IMR-90 (cell line): Measurements from ENCODE around the gene PLD2. TPM values are rescaled to one million over a fixed set of nuclear protein-coding genes. Genes with fewer than 3 reads are reported as not detected.

Experiments
- ATAC-seq: fragments of 200-7000 bp; cut with Tn5 transposase; 2 replicates; pipeline ENCODE4 v1.9.1; 2020; ENCODE audit warnings: low read depth, mild to moderate bottlenecking, moderate library complexity
- Bru-seq: library from RNA; stranded (reverse); fragments of 400-500 nt; gene quantifications from one replicate; lab custom pipeline; 2021; lab: Mats Ljungman, UMichigan
- BruChase-seq, 2 experiments: library from RNA; stranded (reverse); fragments of 400-500 nt; gene quantifications; one replicate each; lab custom pipeline; 2021; lab: Mats Ljungman, UMichigan
- BruUV-seq: library from RNA; stranded (reverse); fragments of 400-500 nt; replicated peaks from 2 replicates; lab custom pipeline; 2021; lab: Mats Ljungman, UMichigan
- CTCF ChIA-PET: fragments of 300-600 bp; formaldehyde crosslinking; extraction: SDS; loops from one replicate; lab custom pipeline; 2021; ENCODE audit warnings: antibody characterized with exemption; lab: Yijun Ruan, JAX
- POLR2A ChIA-PET: fragments of 300-600 bp; sonication (Branson Sonifier 250); formaldehyde crosslinking; loops from one replicate; lab custom pipeline; 2022; ENCODE audit warnings: antibody characterized with exemption; ENCODE audit not compliant: unreplicated experiment; lab: Charles Lee
- DNase-seq: peaks from one replicate; pipeline ENCODE4 v3.0.0; 2013
- H2AFZ ChIP-seq: replicated peaks from 2 replicates; pipeline ENCODE3; 2013; ENCODE audit warnings: low read length, mild to moderate bottlenecking; ENCODE audit not compliant: poor library complexity
- H2AK5ac ChIP-seq: 2 replicates; pipeline ENCODE4 v1.6.1; 2013; ENCODE audit warnings: low read depth, low read length, inconsistent platforms
- H2AK9ac ChIP-seq: replicated peaks from 2 replicates; pipeline ENCODE3; 2013; ENCODE audit warnings: mild to moderate bottlenecking, low read depth, low read length, moderate library complexity; ENCODE audit not compliant: poor library complexity
- H2BK120ac ChIP-seq: 2 replicates; pipeline ENCODE4 v1.6.1; 2013; ENCODE audit warnings: low read depth, low read length, inconsistent platforms
- H2BK15ac ChIP-seq: 3 replicates; pipeline ENCODE4 v1.6.1; 2013; ENCODE audit warnings: low read depth, low read length, inconsistent platforms
- H2BK20ac ChIP-seq: 2 replicates; pipeline ENCODE4 v1.6.1; 2013; ENCODE audit warnings: low read depth, mild to moderate bottlenecking, inconsistent platforms, low read length, moderate library complexity
- H2BK5ac ChIP-seq: 2 replicates; pipeline ENCODE4 v1.6.1; 2013; ENCODE audit warnings: mild to moderate bottlenecking, low read depth, low read length, inconsistent platforms; ENCODE audit not compliant: poor library complexity, severe bottlenecking
- H3K14ac ChIP-seq: replicated peaks from 2 replicates; pipeline ENCODE4 v1.6.1; 2013; ENCODE audit warnings: low read depth, low read length, inconsistent platforms
- H3K18ac ChIP-seq: 2 replicates; pipeline ENCODE4 v1.6.1; 2013; ENCODE audit warnings: low read depth, low read length, control low read depth
- H3K23ac ChIP-seq: 2 replicates; pipeline ENCODE4 v1.6.1; 2013; ENCODE audit warnings: low read depth, low read length, inconsistent platforms
- H3K27ac ChIP-seq: 2 replicates; pipeline ENCODE4 v1.5.1; 2013; ENCODE audit warnings: mild to moderate bottlenecking, control low read depth, low read length; ENCODE audit not compliant: insufficient read depth
- H3K27me3 ChIP-seq: 2 replicates; pipeline ENCODE4 v1.6.1; 2013; ENCODE audit warnings: low read length; ENCODE audit not compliant: control insufficient read depth, insufficient read depth
- H3K36me3 ChIP-seq: 2 replicates; pipeline ENCODE4 v1.6.1; 2013; ENCODE audit warnings: low read length, mixed read lengths; ENCODE audit not compliant: control insufficient read depth, insufficient read depth
- H3K4ac ChIP-seq: 2 replicates; pipeline ENCODE4 v1.6.1; 2013; ENCODE audit warnings: low read depth, low read length, inconsistent platforms
- H3K4me1 ChIP-seq: 2 replicates; pipeline ENCODE4 v1.6.1; 2013; ENCODE audit warnings: low read length, mixed read lengths; ENCODE audit not compliant: control insufficient read depth, insufficient read depth
- H3K4me2 ChIP-seq: 2 replicates; pipeline ENCODE4 v1.6.1; 2013; ENCODE audit warnings: low read depth, mild to moderate bottlenecking, control low read depth, low read length, moderate library complexity
- H3K4me3 ChIP-seq: 2 replicates; pipeline ENCODE4 v1.5.1; 2013; ENCODE audit warnings: low read depth, mild to moderate bottlenecking, control low read depth, low read length, moderate library complexity; ENCODE audit not compliant: insufficient read depth
- H3K56ac ChIP-seq: 2 replicates; pipeline ENCODE4 v1.6.1; 2013; ENCODE audit warnings: low read length, inconsistent platforms; ENCODE audit not compliant: insufficient read depth; ENCODE audit errors: extremely low read depth
- H3K79me1 ChIP-seq, 2 experiments: 2 replicates each; pipeline ENCODE4 v1.6.1; 2013; ENCODE audit warnings: low read length in 2 of 2, inconsistent platforms in 1 of 2, low read depth in 1 of 2
- H3K9ac ChIP-seq: 2 replicates; pipeline ENCODE4 v1.6.1; 2013; ENCODE audit warnings: low read depth, low read length, control low read depth
- H3K9me1 ChIP-seq: 2 replicates; pipeline ENCODE4 v1.6.1; 2013; ENCODE audit warnings: low read length, inconsistent platforms; ENCODE audit not compliant: insufficient read depth
- H3K9me3 ChIP-seq: 2 replicates; pipeline ENCODE4 v1.6.1; 2013; ENCODE audit warnings: low read length; ENCODE audit not compliant: control insufficient read depth, insufficient read depth
- H4K20me1 ChIP-seq: 2 replicates; pipeline ENCODE4 v1.6.1; 2013; ENCODE audit warnings: low read length, inconsistent platforms; ENCODE audit not compliant: insufficient read depth
- H4K5ac ChIP-seq: 2 replicates; pipeline ENCODE4 v1.6.1; 2013; ENCODE audit warnings: mild to moderate bottlenecking, low read depth, low read length, control low read depth
- H4K8ac ChIP-seq, 2 experiments: 2 replicates each; pipeline ENCODE4 v1.6.1; 2013; ENCODE audit warnings: low read depth in 2 of 2, low read length in 2 of 2, control low read depth in 1 of 2, inconsistent platforms in 1 of 2
- H4K91ac ChIP-seq: 2 replicates; pipeline ENCODE4 v1.6.1; 2013; ENCODE audit warnings: low read depth, low read length, inconsistent platforms; ENCODE audit not compliant: insufficient read depth
- BHLHE40 ChIP-seq: fragments of 150-350 bp; IDR thresholded peaks from 2 replicates; pipeline ENCODE4 v1.6.1; 2016; ENCODE audit warnings: mild to moderate bottlenecking, low read depth, low read length
- CHD1 ChIP-seq: IDR thresholded peaks from 2 replicates; pipeline ENCODE4 v1.6.1; 2012; ENCODE audit warnings: low read depth, low read length, improper control_type of control experiment
- MAZ ChIP-seq: IDR thresholded peaks from 2 replicates; pipeline ENCODE4 v1.6.1; 2012; ENCODE audit warnings: low read depth, mild to moderate bottlenecking, low read length, improper control_type of control experiment, moderate library complexity, borderline replicate concordance
- POLR2A ChIP-seq: IDR thresholded peaks from 2 replicates; pipeline ENCODE4 v1.6.1; 2012; ENCODE audit warnings: mild to moderate bottlenecking, low read depth, low read length
- RFX5 ChIP-seq: IDR thresholded peaks from 2 replicates; pipeline ENCODE4 v1.8.0; 2012; ENCODE audit warnings: low read depth, mild to moderate bottlenecking, low read length, moderate library complexity
- WGBS, 2 experiments: methylation state at CpG; one replicate each; pipeline versions ENCODE4 v1.1.5 to v1.1.7; 2013; ENCODE audit warnings: missing lambda C conversion rate in 2 of 2; ENCODE audit not compliant: insufficient read length in 1 of 2; ENCODE audit errors: extremely low coverage in 2 of 2; 5-methylcytosine and 5-hydroxymethylcytosine counted together
- dilution Hi-C: fragments of 300-500 bp; cut with HindIII; formaldehyde crosslinking; loops from one replicate; pipeline ENCODE4 v1.14.3; 2018; ENCODE audit warnings: low sequenced_read_pairs; ENCODE audit not compliant: unreplicated experiment
- in situ Hi-C: fragments of 300-500 bp; cut with MboI; formaldehyde crosslinking; loops from 3 replicates; pipeline ENCODE4 v1.14.3; 2019; ENCODE audit warnings: low sequenced_read_pairs, inconsistent platforms, mixed read lengths
- intact Hi-C: fragments of 100-400 bp; cut with micrococcal nuclease; formaldehyde crosslinking; loops from 2 replicates; pipeline ENCODE4 v1.10.0; 2022
- long read RNA-seq: library from polyadenylated mRNA; unstranded; transcript quantifications from one replicate; pipeline ENCODE4 v2.0.0, GENCODE V29; 2021; ENCODE audit not compliant: unreplicated experiment
- polyA plus RNA-seq, 3 experiments: library from polyadenylated mRNA; depleted of rRNA; stranded (reverse); fragments of >200 nt; gene quantifications; 2 replicates each; pipeline ENCODE4 v1.2.3, GENCODE V29; 2012; ENCODE audit warnings: low replicate concordance in 1 of 3
- total RNA-seq: library from RNA; depleted of rRNA; stranded (reverse); fragments of >200 nt; gene quantifications from 2 replicates; pipeline ENCODE4 v1.2.3, GENCODE V29; 2012; rRNA removed
- TF ChIP-seq, protein P1 (sequence below): fragments of 150-350 bp; IDR thresholded peaks from 2 replicates; pipeline ENCODE4 v1.6.1; 2017; ENCODE audit warnings: mild to moderate bottlenecking, antibody characterized with exemption, low read length, low read depth

The PLD2 gene, protein sequence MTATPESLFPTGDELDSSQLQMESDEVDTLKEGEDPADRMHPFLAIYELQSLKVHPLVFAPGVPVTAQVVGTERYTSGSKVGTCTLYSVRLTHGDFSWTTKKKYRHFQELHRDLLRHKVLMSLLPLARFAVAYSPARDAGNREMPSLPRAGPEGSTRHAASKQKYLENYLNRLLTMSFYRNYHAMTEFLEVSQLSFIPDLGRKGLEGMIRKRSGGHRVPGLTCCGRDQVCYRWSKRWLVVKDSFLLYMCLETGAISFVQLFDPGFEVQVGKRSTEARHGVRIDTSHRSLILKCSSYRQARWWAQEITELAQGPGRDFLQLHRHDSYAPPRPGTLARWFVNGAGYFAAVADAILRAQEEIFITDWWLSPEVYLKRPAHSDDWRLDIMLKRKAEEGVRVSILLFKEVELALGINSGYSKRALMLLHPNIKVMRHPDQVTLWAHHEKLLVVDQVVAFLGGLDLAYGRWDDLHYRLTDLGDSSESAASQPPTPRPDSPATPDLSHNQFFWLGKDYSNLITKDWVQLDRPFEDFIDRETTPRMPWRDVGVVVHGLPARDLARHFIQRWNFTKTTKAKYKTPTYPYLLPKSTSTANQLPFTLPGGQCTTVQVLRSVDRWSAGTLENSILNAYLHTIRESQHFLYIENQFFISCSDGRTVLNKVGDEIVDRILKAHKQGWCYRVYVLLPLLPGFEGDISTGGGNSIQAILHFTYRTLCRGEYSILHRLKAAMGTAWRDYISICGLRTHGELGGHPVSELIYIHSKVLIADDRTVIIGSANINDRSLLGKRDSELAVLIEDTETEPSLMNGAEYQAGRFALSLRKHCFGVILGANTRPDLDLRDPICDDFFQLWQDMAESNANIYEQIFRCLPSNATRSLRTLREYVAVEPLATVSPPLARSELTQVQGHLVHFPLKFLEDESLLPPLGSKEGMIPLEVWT
- total RNA-seq (9.4 and 12.5 TPM in 2 replicates), polyA plus RNA-seq (2012; rRNA removed) (28.0 and 28.8 TPM in 2 replicates), Bru-seq, nascent RNA (percentile 57 among the genes with signal in this experiment), BruChase-seq, experiment 1, labeled RNA remaining after a 6-hour chase (percentile 68 among the genes with signal in this experiment), BruChase-seq, experiment 2, labeled RNA remaining after a 2-hour chase (percentile 63 among the genes with signal in this experiment)
- polyA plus RNA-seq (2012; cell fraction: cytosol; rRNA removed), result 12.4 and 16.5 TPM in 2 replicates
- 159 and 191 TPM in 2 replicates for polyA plus RNA-seq (2012; cell fraction: nucleus; rRNA removed; ENCODE audit: low replicate concordance)
- long read RNA-seq, transcript PLD2-201 (25 exons, 3,503 nt), result major isoform, 15 of 33 reads
- long read RNA-seq, partial matches to known transcripts, result 7 of 33 reads
- long read RNA-seq, other reads (novel, unspliced or antisense), result 9 of 33 reads

DNA sequence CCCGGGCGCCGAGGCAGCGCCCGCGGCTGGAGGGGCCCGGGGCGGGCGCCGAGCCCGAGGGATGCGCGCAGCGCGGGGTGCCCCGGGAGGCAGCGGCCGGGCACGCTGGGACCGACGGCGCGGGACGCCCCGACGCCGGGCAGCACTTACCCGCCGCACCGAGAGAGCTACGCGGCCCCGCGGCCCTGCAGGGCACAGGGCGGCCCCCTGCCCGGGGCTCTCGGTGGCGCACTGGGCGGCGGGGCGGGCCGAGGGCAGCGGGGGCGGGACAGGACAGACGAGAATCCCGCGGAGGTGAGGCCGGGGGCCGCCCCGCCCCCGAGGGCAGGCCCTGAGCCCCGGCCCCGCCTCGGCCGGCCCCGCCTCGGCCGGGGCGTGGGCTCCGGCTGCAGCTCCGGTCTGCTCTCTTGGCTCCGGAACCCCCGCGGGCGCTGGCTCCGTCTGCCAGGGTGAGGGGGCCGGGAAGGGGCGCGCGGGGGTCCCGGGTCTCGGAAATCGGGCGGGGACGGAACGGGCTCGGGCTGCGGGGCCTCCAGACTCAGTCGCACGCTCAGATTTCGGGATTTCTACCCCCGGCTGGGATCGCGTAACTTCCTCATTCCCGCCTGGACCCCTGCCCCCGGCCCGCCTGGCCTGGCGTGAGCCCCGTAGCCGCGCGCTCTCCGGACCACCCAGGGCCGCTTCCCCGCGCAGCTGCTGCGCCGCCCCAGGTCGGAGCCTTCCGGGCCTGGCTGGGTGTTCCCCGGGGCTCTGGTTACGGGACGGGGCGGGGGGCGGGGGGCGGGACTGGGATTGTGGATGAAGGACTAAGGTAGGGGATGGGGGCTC, at the start of gene PLD2:
PLD2 (plus strand) TSS at position 376 of the 828 bp plus-strand sequence. CDS start 621 bp downstream, outside the sequence.
- no TSS peak for BruUV-seq
- H2BK15ac ChIP-seq, result no peak within 1 kb of the TSS
- peak; percentile 67 for DNase-seq
- 1% methylated on average over 43 of the region's 106 CpGs; no CpG with 5 or more reads in 1 of the 2 experiments for WGBS, 2 experiments
- H3K4me1 ChIP-seq, result peaks cover 4% of the 10 kb centered on the region; the same call in 1 of the 2 replicates
- intact Hi-C loops, result no loop called here
- H3K14ac ChIP-seq, result peak within 1 kb of the TSS; percentile 71
- H4K91ac ChIP-seq, result no peak within 1 kb of the TSS
- H3K4me3 ChIP-seq, result peak within 1 kb of the TSS; percentile 97
- no peaks in the 10 kb centered on the region for H3K9me1 ChIP-seq
- H3K27ac ChIP-seq, result peak within 1 kb of the TSS; percentile 82
- peak within 1 kb of the TSS; percentile 60 for H2BK5ac ChIP-seq
- no peak within 1 kb of the TSS for H2BK20ac ChIP-seq
- H3K9me3 ChIP-seq, result no peaks in the 10 kb centered on the region
- peak within 1 kb of the TSS; percentile 72; the same call in 1 of the 2 replicates for H3K4ac ChIP-seq
- TF ChIP-seq MAZ (peak; percentile 88), BHLHE40 (no peak), POLR2A (no peak), RFX5 (no peak), CHD1 (no peak)
- TF ChIP-seq, protein P1, sequence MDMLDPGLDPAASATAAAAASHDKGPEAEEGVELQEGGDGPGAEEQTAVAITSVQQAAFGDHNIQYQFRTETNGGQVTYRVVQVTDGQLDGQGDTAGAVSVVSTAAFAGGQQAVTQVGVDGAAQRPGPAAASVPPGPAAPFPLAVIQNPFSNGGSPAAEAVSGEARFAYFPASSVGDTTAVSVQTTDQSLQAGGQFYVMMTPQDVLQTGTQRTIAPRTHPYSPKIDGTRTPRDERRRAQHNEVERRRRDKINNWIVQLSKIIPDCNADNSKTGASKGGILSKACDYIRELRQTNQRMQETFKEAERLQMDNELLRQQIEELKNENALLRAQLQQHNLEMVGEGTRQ, result no peak
- no peak within 1 kb of the TSS for H2BK120ac ChIP-seq
- H3K23ac ChIP-seq, result peak within 1 kb of the TSS; percentile 87; the same call in 1 of the 2 replicates
- peaks cover 21% of the 10 kb centered on the region for H3K36me3 ChIP-seq
- peaks cover 0 to 25% of the 10 kb centered on the region in 2 experiments; a peak in 3 of 4 replicates for H3K79me1 ChIP-seq
- peak within 1 kb of the TSS; percentile 95 for H2AFZ ChIP-seq
- H3K9ac ChIP-seq, result peak within 1 kb of the TSS; percentile 96
- ChIA-PET POLR2A (no interaction called here), CTCF (interaction anchor here (1.7 kb wide), 1 partner anchor 11 kb away, joined by 5 read pairs; the partner anchor contains the start of gene PSMB6)
- H4K5ac ChIP-seq, result peak within 1 kb of the TSS; percentile 57; the same call in 1 of the 2 replicates
- dilution Hi-C loops, result no loop called here
- H3K56ac ChIP-seq, result peak within 1 kb of the TSS; percentile 78; the same call in 1 of the 2 replicates
- in situ Hi-C loops, result no loop called here
- peak within 1 kb of the TSS; percentile 100 for H3K4me2 ChIP-seq
- H3K27me3 ChIP-seq, result no peaks in the 10 kb centered on the region
- H4K20me1 ChIP-seq, result no peaks in the 10 kb centered on the region
- H4K8ac ChIP-seq, result peak within 1 kb of the TSS; percentile 57 to 72; a peak in 3 of 4 replicates
- peak within 1 kb of the TSS; percentile 92 for H2AK9ac ChIP-seq
- no peak within 1 kb of the TSS for H3K18ac ChIP-seq
- peak; percentile 100 for ATAC-seq
- H2AK5ac ChIP-seq, result peak within 1 kb of the TSS; percentile 87
